Activated T-cell treated with anti-CD3 and anti-CD28 coated beads, Interleukin-2, amount 50 U/mL, for 1 hour (primary cell): ENCODE results near the gene BTNL3.
"Not testable (repeated sequence)": the region's sequence is repeated elsewhere in the genome, so short reads cannot be mapped to it uniquely, and the experiment has no call there.

Source experiments
- DNase-seq: peaks from one replicate; pipeline ENCODE4 v3.0.0-alpha.2; 2020

Gene BTNL3

GRCh38 chr5:181024245-181025064, 35.8 kb downstream of the BTNL3 start:
- DNase-seq: no peak

- no peak for DNase-seq
Observed at GRCh38 chr5:181027452-181028031, 38.9 kb downstream of the BTNL3 start.

- no peak for DNase-seq
Observed at GRCh38 chr5:181028032-181028819, 39.6 kb downstream of the BTNL3 start.

- no peak for DNase-seq
Observed at GRCh38 chr5:181031716-181032115, 43.1 kb downstream of the BTNL3 start.

GRCh38 chr5:181035991-181036815, 47.6 kb downstream of the BTNL3 start:
- no peak for DNase-seq

GRCh38 chr5:181036816-181037364, 48.2 kb downstream of the BTNL3 start:
- DNase-seq: no peak

GRCh38 chr5:181037365-181037861, 48.8 kb downstream of the BTNL3 start:
- DNase-seq: no peak

GRCh38 chr5:181039471-181039870, 50.8 kb downstream of the BTNL3 start:
- DNase-seq: no peak

- DNase-seq: no peak
Observed at GRCh38 chr5:181039931-181040630, 51.4 kb downstream of the BTNL3 start, which contains the start of gene BTNL9. TSS of gene BTNL9 (plus strand) at chr5:181040266. CDS start at chr5:181045490, 5,224 bp downstream.

GRCh38 chr5:181040631-181040945, 51.9 kb downstream of the BTNL3 start:
- DNase-seq: no peak

- DNase-seq: no peak
Observed at GRCh38 chr5:181041043-181041442, 52.4 kb downstream of the BTNL3 start.

- DNase-seq: no peak
Observed at GRCh38 chr5:181042036-181042713, 53.5 kb downstream of the BTNL3 start.

- no peak for DNase-seq
Observed at GRCh38 chr5:181042722-181043121, 54.1 kb downstream of the BTNL3 start.

GRCh38 chr5:181043285-181044092, 54.8 kb downstream of the BTNL3 start:
- no peak for DNase-seq

GRCh38 chr5:181044093-181044599, 55.5 kb downstream of the BTNL3 start:
- no peak for DNase-seq

GRCh38 chr5:181044662-181045305, 56.1 kb downstream of the BTNL3 start:
- no peak for DNase-seq

GRCh38 chr5:181045316-181045715, 56.7 kb downstream of the BTNL3 start:
- DNase-seq: no peak

- DNase-seq: not testable (repeated sequence)
Observed at GRCh38 chr5:181045857-181046256, 57.2 kb downstream of the BTNL3 start.

GRCh38 chr5:181047288-181047687, 58.6 kb downstream of the BTNL3 start:
- DNase-seq: no peak
